HL-60/S4 (cell line): ENCODE results near the gene GALNT10.
"Not testable (repeated sequence)": the region's sequence is repeated elsewhere in the genome, so short reads cannot be mapped to it uniquely, and the experiment has no call there.

Source experiments
- in situ Hi-C: fragments of 300-500 bp; cut with MboI; formaldehyde crosslinking; loops from 2 replicates; pipeline ENCODE4 v1.14.3; 2022; ENCODE audit warnings: low sequenced_read_pairs

Gene GALNT10

DNA sequence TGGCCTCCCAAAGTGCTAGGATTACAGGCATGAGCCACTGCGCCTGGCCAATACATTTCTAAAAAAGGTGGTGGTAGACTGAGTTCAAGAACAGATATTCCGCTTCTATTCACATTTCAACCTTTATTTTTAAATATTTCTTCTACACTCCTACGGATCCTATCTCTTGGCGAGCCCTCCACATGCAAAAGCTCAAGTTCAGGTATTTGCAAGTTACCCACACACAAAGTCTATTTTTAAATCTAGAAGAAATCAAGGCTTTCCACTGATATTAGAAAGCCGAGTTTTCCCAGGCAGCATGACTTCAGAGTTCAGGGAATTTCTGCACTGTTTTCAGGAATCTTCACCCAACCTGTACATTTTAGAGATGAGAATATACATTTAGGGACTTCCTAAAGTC lies 153.9 kb downstream of the GALNT10 start:
- in situ Hi-C loops: no loop called here

- in situ Hi-C loops: no loop called here
These were observed 154.9 kb downstream of the GALNT10 start for GRCh38 chr5:154345255-154345952.

DNA sequence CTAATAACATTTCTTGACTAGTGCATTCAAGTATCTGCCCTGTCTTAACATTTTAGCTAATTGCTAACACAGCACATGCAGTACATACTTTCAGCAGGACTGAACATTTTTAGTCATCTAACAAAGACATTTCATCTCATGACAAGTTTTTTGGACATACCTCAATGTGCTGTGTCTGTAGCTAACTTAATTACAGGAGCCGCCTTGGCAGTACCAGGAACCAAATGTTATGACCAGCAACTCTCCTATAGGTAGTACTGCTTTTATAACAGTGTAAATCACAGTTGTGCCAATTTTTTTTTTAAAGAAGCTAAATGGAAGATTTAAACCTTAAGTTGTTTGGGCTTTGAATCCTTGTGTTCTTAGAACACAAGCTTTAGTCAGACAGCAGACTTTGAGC lies 155.9 kb downstream of the GALNT10 start:
- in situ Hi-C loops: no loop called here

DNA sequence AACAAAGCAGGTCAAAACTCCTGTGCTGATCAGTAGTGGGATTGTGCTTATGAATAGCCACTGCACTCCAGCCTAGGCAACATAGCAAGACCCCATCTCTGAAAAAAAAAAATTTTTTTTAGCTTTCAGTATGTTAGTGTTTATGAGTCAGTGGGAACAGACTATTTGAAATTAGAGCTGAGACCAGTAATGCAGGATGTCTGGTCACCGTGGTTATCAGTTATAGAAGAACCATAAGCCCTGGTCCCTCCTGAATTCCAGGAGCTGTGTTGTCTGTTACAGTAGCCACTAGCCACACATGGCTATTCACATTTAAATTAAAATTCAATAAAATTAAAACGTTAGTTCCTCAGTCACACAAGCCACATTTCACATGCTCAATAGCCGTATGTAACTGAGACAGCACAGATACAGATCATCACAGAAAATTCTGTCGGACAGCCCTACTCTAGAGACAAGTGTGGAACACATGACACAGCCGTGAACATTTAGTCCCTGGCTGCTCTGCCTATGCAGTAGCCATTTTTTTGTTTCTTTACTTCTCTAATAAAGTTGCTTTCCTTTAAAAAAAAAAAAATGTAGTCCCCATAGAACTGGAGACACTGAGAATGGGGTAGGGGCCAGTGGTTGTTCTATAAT lies 159.2 kb downstream of the GALNT10 start:
- in situ Hi-C loops: no loop called here

- in situ Hi-C loops: no loop called here
These were observed 160.6 kb downstream of the GALNT10 start for GRCh38 chr5:154351141-154351540.

DNA sequence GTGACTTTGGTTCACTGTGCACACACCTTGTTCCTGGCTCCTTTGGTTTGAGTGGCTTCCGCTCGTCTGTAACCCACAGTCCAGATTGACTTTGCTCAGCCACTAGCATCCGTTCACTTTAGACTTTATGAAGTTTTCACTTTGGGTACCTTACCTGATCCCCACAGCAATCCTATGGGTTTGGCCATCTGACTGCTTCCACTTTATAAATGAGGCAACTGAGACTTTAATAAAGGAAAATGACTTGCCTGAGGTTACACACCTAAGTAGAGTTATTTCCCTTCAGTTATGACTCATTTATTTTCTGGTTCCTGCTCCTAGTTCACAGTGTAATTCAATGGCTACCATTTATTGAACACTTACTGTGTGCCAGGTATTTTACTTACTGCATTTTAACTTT lies 161.0 kb downstream of the GALNT10 start:
- in situ Hi-C loops: no loop called here

GRCh38 chr5:154352960-154353548 lies 162.5 kb downstream of the GALNT10 start:
- in situ Hi-C loops: no loop called here

GRCh38 chr5:154355129-154355611 lies 164.6 kb downstream of the GALNT10 start:
- in situ Hi-C loops: no loop called here

DNA sequence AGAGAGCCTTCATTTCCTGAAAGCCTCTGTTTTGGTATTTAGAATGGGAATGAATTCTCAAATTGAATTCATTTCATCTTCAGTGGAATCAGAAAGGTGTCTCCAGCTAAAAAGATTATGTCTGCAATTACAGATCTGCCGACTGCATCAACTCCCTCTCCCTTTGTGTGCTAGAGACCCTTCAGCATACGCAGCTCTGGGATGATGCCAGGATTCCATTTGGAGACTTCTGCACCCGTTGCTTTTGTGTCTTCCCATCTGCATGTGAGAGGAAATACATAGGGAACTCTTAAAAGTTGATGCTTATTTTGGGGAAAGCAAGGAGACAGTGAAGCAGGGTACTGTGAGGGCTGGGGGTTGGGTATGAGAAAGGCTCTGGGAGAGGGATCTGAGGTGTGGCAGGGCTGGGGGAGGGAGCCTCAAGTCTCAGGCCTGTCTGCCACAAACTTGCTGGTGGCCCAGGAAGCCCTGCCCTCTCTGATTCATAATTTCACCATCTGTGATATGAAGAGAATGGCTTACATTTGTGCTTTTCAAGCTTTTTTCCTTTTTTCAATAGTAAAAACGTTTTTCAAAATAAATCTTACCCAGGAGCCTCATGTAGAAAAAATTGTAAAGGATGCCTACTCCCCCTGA lies 165.6 kb downstream of the GALNT10 start:
- in situ Hi-C loops: no loop called here

- in situ Hi-C loops: no loop called here
These were observed 166.4 kb downstream of the GALNT10 start for GRCh38 chr5:154356958-154357357.

- in situ Hi-C loops: no loop called here
These were observed 168.1 kb downstream of the GALNT10 start for GRCh38 chr5:154358516-154359220.

- in situ Hi-C loops: no loop called here
These were observed 168.7 kb downstream of the GALNT10 start for GRCh38 chr5:154359221-154359573.

DNA sequence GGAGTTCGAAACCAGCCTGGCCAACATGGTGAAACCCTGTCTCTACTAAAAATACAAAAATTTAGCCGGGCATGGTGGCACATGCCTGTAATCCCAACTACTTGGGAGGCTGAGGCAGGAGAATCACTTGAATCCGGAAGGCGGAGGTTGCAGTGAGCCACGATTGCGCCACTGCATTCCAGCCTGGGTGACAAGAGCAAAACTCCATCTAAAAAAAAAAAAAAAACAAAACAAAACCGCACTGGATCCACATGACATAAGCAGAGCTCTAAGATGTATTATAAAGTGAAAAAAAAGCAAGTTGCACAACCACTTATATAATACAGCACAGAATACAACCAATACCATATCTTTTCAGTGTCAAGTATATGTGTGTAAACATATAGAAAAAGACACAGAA lies 169.7 kb downstream of the GALNT10 start:
- in situ Hi-C loops: not testable (repeated sequence)

DNA sequence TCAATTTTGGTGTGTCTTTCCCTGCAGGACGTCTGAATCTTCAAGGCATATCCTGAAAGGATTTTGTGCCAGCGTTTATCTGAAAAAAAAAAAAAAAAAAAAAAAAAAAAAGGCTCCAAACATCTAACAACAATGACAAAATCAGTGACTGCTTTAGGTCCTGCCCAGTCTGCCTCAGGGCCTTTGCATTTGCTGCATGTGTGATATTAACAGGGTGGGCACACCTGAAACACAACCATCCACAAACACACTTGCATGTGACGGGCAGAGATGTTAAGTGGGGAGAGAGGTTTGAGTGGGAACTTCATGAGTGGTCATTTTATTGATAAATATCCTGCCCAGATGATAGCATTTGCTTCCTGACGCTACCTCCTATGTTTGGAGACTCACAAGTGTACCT lies 172.9 kb downstream of the GALNT10 start:
- in situ Hi-C loops: no loop called here

- in situ Hi-C loops: no loop called here
These were observed 174.2 kb downstream of the GALNT10 start for GRCh38 chr5:154364771-154365170.

- in situ Hi-C loops: no loop called here
These were observed 175.3 kb downstream of the GALNT10 start for GRCh38 chr5:154365823-154366222.

DNA sequence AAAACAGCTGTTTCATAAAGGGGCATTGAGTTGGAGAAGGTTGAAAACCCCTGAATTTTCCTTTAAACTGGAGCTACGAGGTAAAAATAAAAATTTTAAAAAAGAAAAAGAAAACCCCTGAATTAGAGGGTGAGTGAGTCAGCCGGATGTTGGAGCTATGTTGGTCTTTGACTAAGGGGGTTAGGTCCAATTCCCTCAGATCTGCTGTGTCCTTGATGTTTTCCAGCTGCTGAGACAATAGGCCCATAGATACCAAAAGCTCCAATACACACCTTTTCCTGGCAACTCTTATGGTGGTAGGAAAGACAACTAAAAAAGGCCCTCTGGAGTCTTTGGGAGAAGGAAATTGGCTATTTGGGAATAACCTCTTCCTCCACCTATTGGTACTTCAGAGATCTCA lies 175.8 kb downstream of the GALNT10 start:
- in situ Hi-C loops: no loop called here

DNA sequence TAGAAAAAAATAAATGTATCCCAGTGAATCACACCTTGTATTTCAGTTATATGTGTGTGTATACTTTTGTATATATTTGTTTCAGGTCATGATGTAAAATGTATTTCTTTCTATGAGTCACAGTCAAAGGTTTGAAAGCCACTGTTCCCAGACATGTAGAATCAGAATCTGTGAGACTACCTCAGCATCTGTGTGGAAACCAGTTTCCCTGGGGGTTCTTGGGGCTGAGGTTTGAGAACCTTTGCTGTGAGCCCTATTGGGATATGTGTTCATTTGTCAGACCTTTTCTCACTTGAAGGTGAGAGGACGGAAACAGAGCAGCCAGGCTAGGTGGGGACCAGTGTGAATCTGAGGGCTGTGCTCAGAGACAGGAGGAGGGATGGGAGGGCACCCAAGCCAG lies 176.6 kb downstream of the GALNT10 start:
- in situ Hi-C loops: no loop called here

GRCh38 chr5:154368041-154368800 lies 177.7 kb downstream of the GALNT10 start:
- in situ Hi-C loops: no loop called here

DNA sequence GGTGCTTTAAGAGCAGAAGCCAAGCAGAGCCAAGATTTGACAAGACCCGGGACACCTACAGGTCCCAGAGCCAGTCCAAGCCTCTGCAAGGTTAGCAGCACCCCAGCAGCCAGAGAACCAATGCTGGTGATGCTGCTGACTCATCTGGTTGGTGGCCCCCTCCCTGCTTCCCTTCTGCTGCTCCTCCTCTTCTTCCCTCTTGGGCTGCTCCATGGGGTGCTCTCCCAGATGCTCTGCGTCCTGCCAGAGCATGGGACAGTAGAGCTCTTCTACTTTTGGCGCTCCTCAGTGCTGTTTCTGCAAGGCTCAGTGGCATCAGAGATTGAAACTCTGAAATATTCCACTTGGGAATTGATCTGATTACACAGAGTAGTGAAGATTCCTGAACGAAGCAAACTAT lies 179.1 kb downstream of the GALNT10 start:
- in situ Hi-C loops: no loop called here
